Activated CD4-positive, alpha-beta T cell treated with anti-CD3 and anti-CD28 coated beads for 24 hours (primary cell): ENCODE data around the gene ZBBX.

Experiments used
- DNase-seq, 2 donors: peaks; one replicate each; pipeline ENCODE4 v3.0.0-alpha.2; 2020; ENCODE audit warnings: low read depth in 2 of 2

The ZBBX gene

GRCh38 chr3:167318306-167318705 lies 61.8 kb downstream of the ZBBX start:
- DNase-seq = no peak

GRCh38 chr3:167306319-167306718 lies 73.8 kb downstream of the ZBBX start:
- no peak for DNase-seq

GRCh38 chr3:167305340-167305890 lies 74.7 kb downstream of the ZBBX start:
- no peak for DNase-seq

- DNase-seq = no peak
These were observed 76.0 kb downstream of the ZBBX start for GRCh38 chr3:167304077-167304476.

- no peak for DNase-seq
These were observed 77.4 kb downstream of the ZBBX start for GRCh38 chr3:167302678-167303077.

- no peak for DNase-seq
These were observed 79.9 kb downstream of the ZBBX start for GRCh38 chr3:167300207-167300606.

GRCh38 chr3:167289435-167289834 lies 90.7 kb downstream of the ZBBX start:
- no peak for DNase-seq

- no peak for DNase-seq
These were observed 91.4 kb downstream of the ZBBX start for GRCh38 chr3:167288737-167289136.

GRCh38 chr3:167287308-167287707 lies 92.8 kb downstream of the ZBBX start:
- no peak for DNase-seq

GRCh38 chr3:167274141-167274874 lies 105.8 kb downstream of the ZBBX start:
- DNase-seq = no peak

GRCh38 chr3:167253037-167253436 lies 127.1 kb downstream of the ZBBX start:
- no peak for DNase-seq

GRCh38 chr3:167251678-167252077 lies 128.4 kb downstream of the ZBBX start:
- DNase-seq = no peak

- no peak for DNase-seq
These were observed 133.8 kb downstream of the ZBBX start for GRCh38 chr3:167246252-167246651.

GRCh38 chr3:167241048-167241845 lies 138.8 kb downstream of the ZBBX start:
- no peak for DNase-seq

GRCh38 chr3:167228135-167228534 lies 152.0 kb downstream of the ZBBX start:
- DNase-seq = no peak

- no peak for DNase-seq
These were observed 154.3 kb downstream of the ZBBX start for GRCh38 chr3:167225821-167226220.

GRCh38 chr3:167209011-167209410 lies 171.1 kb downstream of the ZBBX start:
- no peak for DNase-seq

- DNase-seq = no peak
These were observed 177.0 kb downstream of the ZBBX start for GRCh38 chr3:167203062-167203461.

GRCh38 chr3:167198949-167199600 lies 181.0 kb downstream of the ZBBX start:
- DNase-seq = no peak
